Measurements from ENCODE around the gene ALG11.
A peak's percentile ranks its signal among the peaks of the same experiment; 100 is the strongest.

Gene ALG11

GRCh38 chr13:51997186-51997585 is 15.0 kb upstream of the ALG11 start:
- no peak for DNase-seq (ENCODE audit: low read depth in 2 of 2)

DNA sequence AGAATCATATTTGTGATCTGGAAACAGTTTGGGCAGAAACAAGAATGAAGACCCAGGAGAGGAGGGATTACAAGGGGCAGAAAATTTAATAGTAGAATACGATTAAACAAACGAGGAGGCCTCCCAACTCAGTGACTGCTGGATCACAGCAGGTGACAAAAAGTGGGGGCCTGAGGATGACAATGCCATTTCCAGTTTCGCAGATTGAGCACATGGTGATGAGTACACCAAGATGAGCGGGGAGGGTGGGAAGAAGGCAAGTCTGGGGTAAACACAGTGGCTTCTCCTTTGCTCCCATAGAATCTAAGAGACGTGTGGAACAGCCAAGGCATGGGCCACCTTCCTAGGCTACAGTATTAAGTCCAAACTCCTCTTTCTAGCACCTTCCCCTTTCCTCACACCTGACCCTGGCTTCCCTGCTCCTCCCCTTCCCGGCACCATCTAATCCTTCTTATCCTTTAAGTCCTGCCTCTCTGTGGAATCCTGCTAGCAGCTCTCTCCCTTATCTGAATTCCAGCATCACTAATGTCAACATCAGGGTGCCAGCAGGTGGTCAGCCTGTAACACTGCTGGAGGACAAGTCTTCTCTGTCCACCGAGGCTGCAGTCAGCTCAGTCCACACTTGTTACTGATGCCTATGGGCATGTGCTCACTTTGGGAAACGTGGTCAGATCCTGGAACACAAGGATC is 14.4 kb upstream of the ALG11 start:
- DNase-seq (ENCODE audit: low read depth in 2 of 2): no peak

GRCh38 chr13:51998723-51999509 is 13.3 kb upstream of the ALG11 start:
- DNase-seq (ENCODE audit: low read depth in 2 of 2): no peak

DNA sequence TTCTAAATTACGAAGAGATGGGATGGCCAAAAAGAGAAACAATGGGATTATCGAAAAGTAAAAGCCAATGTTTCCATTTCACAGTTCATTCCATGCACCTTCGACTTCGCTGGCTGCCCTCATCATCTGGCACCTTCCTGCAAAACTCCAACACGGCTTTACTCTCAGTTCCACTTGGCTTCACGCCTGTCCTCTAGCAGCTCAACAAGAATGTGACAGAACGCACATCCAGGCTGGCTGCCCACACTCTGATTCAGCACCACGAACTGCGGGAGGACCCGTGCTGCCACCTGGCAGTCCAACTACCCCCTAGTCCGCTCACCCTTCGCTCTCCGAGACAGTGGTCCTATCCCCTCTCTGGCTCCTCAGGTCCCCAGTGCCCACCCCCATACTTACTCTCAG is 12.7 kb upstream of the ALG11 start:
- no peak for DNase-seq (ENCODE audit: low read depth in 2 of 2)

- no peak for DNase-seq (ENCODE audit: low read depth in 2 of 2)
Measured at GRCh38 chr13:51999921-52000320, 12.3 kb upstream of the ALG11 start.

GRCh38 chr13:52001120-52001731 is 11.0 kb upstream of the ALG11 start:
- DNase-seq (ENCODE audit: low read depth in 2 of 2): no peak

DNA sequence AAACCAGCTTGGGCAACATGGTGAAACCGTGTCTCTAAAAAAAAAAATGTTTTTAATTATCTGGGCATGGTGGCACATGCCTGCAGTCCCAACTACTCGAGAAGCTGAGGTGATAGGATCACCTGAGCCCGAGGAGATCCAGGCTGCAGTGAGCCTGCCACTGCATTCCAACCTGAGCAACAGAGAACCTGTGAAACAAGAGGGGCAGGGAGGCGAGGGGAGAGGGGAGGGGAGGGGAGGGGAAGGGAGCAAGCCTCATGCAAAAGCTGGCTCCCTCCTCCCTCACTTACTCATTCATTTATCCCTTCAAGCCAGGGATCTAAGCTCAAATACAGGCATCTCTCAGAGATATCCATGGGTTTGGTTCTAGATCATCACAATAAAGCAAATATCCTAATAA is 9.8 kb upstream of the ALG11 start:
- no peak for DNase-seq (ENCODE audit: low read depth in 2 of 2)

DNA sequence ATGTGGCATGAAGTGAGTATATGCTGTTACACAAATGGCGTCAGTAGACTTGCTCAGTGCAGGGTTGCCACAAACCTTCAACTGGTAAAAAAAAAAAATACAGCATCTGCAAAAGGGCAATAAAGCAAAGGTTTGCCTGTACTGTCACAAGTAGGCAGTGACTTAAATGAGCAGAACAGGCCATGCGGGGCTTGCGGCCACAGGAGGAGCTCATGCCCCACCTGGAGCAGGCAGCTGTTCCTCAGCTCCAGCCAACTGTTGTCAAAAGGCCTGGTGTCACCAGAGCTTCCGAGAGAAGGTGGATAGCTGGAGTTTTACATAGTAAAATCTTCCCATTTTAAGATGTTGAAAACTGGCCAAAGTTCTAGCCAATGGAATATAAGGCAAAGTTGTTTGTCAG is 8.7 kb upstream of the ALG11 start:
- DNase-seq (ENCODE audit: low read depth in 2 of 2): no peak

GRCh38 chr13:52004511-52005170 is 7.6 kb upstream of the ALG11 start:
- DNase-seq (ENCODE audit: low read depth in 2 of 2): no peak

DNA sequence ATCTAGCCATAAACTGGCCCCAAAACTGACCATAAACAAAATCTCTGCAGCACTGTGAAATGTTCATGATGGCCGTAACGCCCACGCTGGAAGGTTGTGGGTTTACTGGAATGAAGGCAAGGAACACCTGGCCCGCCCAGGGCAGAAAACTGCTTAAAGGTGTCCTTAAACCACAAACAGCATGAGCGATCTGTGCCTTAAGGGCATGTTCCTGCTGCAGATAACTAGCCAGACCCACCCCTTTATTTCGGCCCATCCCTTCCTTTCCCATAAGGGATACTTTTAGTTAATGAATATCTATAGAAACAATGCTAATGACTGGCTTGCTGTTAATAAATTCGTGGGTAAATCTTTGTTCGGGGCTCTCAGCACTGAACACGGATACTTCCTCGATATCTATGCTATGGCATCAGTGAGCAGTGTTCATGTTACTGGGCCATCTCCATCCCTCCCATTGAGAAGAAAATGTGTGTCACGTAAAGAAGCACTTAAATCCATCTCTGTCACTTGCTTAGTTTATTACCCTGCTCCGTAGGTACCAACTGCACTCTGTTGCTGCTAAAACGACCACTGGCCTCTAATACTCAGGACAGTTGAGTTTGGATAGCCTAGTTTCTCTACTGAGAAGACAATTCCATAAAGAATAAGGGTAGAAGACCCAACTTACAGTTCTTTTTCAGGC is 6.2 kb upstream of the ALG11 start:
- no peak for DNase-seq (ENCODE audit: low read depth in 2 of 2)

DNA sequence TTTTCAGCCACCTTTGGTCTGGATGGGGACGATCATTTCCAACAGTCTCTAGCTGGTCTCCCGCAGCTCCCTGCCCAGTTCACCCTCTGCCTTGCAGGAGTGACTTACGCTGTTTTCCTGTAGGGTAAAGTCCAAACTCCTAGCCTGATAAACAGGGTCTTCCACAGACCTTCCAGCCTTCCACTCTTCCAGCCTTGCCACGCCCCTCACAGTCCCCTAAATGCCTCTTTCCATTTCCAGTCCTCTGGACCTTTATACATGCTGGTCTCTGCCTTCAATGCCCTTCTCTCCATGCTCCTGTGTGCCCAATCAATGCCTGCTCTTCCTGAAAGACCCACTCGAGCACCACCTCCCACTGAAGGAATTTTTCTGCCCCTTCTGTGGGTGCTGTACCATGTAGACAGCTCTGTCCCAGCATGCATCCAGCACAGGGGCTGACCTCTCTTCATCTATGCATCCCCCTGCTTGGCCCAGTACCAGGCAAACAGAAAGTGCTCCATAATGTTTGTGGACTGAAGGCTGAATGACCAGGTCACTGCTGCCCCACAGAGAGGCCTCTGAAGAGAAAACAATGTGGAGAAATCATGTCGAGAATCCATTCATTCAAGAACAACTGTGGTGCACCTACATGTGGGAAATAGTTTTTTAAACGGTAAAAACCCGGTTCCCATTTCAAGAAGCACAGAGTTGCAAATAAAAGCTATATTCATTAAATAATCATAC is 5.5 kb upstream of the ALG11 start:
- no peak for DNase-seq (ENCODE audit: low read depth in 2 of 2)

- DNase-seq (ENCODE audit: low read depth in 2 of 2): no peak
Measured at GRCh38 chr13:52009946-52010345, 2.3 kb upstream of the ALG11 start.

GRCh38 chr13:52010890-52011631 is 1.1 kb upstream of the ALG11 start, which contains the start of gene ATP7B:
Gene ATP7B, minus strand, starts transcription at chr13:52011450. Its CDS starts 113 bp downstream, at chr13:52011337.
- peak; percentile 1 to 9 for DNase-seq (ENCODE audit: low read depth in 2 of 2)

DNA sequence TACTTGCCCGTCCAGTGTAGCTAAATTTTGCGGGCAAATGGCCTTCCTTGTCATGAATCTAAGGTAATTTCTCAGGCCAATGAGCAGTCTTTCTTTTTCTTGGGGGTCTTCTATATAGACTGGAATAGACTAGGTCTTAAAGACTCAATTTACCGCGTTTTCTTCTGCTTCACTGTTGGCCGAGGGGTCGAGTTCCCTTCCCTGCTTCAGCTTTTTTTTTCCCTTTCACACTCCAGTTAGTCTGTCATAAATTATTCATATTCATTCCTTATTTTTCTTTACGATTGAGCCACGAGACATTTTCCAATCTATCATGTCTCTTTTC is 276 bp downstream of the ALG11 start:
- no peak for DNase-seq (ENCODE audit: low read depth in 2 of 2)

- DNase-seq (ENCODE audit: low read depth in 2 of 2): no peak
Measured at GRCh38 chr13:52016296-52016695, 4.1 kb downstream of the ALG11 start.

DNA sequence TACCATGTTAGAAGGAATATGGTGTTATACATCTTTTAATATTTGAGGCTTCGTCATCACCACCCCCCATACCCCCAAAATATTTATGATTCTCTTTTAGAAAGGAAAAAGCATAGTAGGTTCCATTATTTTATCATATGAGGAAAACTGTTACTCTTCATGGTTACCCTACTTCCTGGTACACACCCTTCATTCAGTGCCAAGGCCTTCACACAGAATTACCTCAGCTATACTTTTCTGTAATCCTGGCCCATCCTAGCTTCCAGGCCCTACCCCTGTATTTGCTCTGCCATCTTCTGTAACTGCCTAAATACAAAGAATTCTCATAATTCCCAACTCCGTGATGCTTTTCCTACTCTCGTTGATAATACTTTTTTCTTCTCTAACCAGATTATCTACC is 8.0 kb downstream of the ALG11 start:
- DNase-seq (ENCODE audit: low read depth in 2 of 2): no peak

DNA sequence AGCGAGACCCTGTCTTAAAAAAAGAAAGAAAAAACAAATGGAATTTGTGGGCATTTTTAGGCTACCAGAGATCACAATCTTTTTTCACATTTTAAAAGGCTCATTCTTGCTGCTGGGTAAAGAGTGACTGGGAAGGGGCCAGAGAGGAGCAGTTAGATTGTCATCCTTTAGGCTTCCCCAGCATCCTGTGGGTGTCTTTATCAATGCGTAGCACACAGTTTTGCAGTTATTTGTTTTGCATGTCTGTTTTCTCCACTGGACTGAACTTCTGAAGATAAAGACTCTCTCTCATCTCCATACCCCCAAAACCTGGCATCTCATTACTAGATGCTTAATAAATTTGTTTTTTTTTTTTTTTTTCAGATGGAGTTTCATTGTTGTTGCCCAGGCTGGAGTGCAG is 10.2 kb downstream of the ALG11 start:
- DNase-seq (ENCODE audit: low read depth in 2 of 2): no peak

DNA sequence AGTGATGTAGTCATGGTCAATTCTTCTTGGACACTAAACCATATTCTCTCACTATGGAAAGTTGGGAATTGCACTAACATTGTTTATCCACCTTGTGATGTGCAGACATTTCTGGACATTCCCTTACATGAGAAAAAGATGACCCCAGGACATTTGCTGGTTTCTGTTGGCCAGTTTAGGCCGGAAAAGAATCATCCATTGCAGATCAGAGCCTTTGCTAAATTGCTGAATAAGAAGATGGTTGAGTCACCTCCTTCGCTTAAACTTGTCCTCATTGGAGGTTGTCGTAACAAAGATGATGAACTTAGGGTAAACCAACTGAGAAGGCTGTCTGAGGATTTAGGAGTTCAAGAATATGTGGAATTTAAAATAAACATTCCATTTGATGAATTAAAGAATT is 12.3 kb downstream of the ALG11 start, which contains the start of gene UTP14C:
Gene UTP14C (plus strand): TSS at position 211 of the 400 bp plus-strand sequence. CDS start 4,114 bp downstream, outside the sequence.
- no peak for DNase-seq (ENCODE audit: low read depth in 2 of 2)

DNA sequence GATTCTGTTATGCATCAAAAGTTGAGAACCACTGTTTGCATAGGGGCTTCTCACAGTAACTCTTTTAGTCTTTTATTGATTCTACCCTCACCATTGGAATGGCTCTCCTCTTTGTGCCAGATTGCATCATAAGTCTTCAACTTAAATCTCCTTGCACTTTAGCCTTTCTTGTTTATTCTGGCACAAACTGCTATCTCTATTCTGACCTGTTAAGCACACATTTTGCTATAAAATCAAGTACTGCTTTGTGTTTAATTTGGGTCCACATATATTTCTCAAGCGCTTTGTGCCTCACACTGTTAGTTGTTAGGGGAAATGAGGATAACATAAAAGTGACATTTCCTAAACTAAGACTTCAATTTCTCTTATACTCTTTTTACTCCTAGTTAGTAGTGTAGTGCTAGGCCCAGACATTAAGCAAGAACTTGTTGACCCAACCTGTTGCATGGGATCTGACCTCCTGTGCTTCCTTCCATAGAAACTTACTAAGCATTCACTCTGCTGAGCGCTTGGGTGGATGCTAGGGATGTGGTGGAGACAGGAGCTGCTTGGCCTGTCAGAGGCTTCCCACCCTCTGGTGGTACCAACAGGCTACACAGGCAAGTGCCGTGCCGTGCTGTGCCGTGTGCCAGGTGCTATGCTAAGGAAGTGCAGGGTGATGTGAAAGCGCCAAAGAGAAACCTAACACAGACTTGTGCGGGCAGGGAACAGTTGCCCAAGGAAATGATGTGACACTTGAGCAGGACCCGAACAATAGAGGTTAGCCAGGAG is 13.5 kb downstream of the ALG11 start:
- DNase-seq (ENCODE audit: low read depth in 2 of 2): no peak

DNA sequence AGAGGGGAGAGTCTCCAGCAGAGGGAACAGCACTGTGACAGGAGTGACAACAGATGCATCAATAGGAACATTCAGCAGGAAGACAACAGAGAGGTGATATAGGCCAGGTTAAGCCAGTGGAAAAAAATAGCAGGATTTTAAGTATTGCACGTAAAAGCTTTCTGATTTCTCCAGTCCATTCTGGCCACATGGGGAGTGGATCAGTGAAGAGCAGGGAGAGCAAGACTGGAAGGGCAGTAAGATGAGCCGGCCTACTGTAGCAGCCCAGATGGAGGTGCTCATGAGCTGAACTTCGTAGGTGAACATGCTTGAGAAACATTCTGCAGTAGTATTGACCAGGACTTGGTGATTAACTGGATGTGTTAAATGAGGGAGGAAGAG is 14.0 kb downstream of the ALG11 start:
- DNase-seq (ENCODE audit: low read depth in 2 of 2): no peak

Data from activated CD4-positive, alpha-beta T cell treated with anti-CD3 and anti-CD28 coated beads for 24 hours (primary cell).